Ramos (cell line): ENCODE data around the gene LONP2.
"Not testable (repeated sequence)": the region's sequence is repeated elsewhere in the genome, so short reads cannot be mapped to it uniquely, and the experiment has no call there.

Experiments
- in situ Hi-C: fragments of 300-500 bp; cut with MboI; formaldehyde crosslinking; loops from one replicate; pipeline ENCODE4 v1.14.3; 2022; ENCODE audit warnings: low sequenced_read_pairs; ENCODE audit not compliant: unreplicated experiment

The LONP2 gene

DNA sequence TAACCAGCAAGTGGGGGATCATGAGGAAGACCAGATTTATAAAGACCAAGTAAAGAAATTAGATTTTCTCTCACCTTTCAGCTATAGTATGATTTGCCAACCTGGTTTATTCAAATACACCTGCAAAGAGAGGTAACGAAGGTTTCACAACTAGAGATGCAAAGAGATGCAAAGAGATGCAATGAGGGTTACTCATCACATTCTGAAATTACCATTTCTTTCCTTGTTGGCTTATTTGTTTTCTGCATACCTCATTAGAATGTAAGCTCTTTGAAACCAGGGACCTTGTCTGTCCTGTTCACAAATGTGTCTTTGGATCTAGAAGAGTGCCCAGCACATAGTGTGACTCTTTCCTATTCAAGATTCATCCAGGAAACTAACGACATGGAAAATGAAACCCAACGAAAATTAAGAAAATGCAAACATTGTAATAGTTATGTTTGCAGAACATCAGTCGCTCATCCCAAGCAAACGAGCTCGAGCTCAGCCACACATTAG, 9.0 kb upstream of the LONP2 start:
- in situ Hi-C loops = loop anchor here (5.0 to 10.0 kb wide), 2 partner anchors 290 to 397 kb away; no protein-coding TSS in a partner anchor

DNA sequence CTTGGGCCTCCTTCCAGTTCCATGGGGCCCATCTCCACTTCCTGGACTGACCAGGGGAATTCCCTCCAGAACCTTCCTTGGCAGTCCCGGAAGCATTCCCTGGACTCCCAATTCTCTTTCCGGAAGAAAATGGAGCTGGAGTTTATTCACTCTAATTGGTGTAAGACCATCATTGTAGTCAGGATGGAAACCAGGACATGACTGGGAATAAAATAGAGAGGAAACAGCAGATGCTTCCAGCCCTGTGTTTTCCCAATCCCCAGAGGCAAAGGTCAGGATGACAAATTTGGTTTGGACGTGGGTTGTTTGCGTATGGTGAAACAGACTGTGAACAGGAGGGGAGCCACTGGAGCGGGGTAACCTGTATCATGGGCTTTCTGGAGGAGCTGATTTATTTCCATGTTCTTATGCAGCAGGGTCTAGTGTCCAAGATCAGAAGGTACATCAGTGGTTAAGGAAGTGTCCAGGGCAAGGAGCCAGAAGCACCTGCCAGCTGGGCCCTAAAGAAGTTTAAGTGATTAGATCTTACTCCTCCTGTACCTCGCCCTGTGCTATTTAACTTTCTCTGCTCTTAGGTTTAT, 8.5 kb upstream of the LONP2 start:
- in situ Hi-C loops = loop anchor here (5.0 to 10.0 kb wide), 2 partner anchors 289 to 397 kb away; no protein-coding TSS in a partner anchor

- in situ Hi-C loops = loop anchor here (5.0 to 10.0 kb wide), 2 partner anchors 289 to 396 kb away; no protein-coding TSS in a partner anchor
Observed at GRCh38 chr16:48236286-48236685, 7.8 kb upstream of the LONP2 start.

DNA sequence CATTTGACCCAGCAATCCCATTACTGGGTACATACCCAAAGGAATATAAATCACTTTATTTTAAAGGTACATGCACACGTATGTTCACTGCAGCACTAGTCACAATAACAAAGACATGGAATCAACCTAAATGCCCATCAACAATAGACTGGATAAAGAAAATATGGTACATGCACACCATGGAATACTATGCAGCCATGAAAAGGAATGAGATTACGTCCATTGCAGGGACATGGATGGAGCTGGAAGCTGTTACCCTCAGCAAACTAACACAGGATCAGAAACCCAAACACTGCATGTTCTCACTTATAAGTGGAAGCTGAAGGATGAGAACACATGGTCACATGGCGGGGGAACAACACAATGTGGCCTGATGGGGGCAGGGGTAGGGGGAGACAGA, 4.0 kb upstream of the LONP2 start:
- in situ Hi-C loops = not testable (repeated sequence)

- in situ Hi-C loops = no loop called here
Observed at GRCh38 chr16:48244863-48245195, 729 bp downstream of the LONP2 start.

DNA sequence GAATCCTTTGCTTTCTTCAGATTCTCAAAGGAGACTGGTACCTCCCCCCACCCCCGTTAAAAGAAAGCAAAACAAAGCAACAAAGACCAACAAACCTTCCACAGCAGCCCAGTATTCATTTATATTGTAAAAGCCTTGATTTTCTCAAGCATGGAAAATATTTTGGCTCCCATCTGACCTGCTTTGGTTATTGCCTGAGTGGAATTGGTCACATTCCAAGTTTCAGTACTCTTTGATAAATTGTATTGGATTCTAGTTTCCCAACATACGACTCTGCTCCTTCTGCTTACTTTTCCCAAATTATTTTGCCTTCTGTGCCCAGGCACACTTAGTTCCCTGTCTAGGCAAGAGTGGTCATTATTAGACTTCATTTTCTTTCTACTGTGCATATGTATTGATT, 2.0 kb downstream of the LONP2 start:
- in situ Hi-C loops = no loop called here

DNA sequence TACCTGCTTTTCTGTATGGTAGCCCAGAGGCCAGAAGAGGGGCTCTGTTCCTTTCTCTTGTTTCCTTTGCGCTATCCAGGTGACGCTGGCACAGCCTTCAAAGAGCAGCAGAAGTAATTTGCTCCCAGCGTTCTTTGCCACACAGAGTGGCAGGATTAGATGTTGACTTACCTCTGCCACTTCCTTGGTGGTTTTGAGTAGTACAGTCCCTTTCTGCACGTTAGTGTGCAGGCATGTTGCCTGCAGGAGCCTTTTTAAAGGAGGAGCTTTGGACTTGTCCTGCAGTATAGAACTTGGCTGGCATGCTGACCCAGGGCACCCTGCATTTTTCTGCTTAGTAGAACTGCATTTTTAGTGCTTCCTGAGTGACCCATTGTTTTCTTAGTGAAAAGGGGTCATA, 3.2 kb downstream of the LONP2 start, which contains the start of gene ABCC11:
Gene ABCC11, minus strand, starts transcription at position 229 of the 400 bp plus-strand sequence. CDS start 15,618 bp downstream, outside the sequence.
- in situ Hi-C loops = no loop called here

GRCh38 chr16:48250520-48251278, 6.6 kb downstream of the LONP2 start:
- in situ Hi-C loops = no loop called here

GRCh38 chr16:48252013-48252412, 7.9 kb downstream of the LONP2 start:
- in situ Hi-C loops = no loop called here

DNA sequence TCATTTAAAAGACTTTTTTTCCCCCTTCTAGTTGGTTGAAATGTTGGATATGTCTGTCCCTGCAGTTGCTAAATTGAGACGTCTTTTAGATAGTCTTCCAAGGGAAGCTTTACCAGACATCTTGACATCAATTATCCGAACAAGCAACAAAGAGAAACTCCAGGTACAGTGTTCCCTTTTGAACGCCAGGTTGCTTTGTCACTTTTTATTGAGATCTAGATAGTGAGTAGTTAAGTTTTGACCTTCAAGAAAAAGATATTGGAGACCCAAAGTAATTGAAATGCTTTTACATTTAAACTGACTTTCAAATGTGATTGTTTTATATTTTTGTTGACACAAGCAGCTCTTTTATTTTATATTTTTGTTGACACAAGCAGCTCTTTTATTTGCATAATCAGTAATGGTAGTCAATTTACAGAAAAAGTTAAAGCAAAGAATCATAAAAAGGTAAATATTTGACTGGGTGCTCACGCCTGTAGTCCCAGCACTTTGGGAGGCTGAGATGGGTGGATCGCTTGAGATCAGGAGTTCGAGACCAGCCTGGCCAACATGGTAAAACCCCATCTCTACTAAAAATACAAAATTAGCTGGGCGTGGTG, 12.6 kb downstream of the LONP2 start:
- in situ Hi-C loops = no loop called here

DNA sequence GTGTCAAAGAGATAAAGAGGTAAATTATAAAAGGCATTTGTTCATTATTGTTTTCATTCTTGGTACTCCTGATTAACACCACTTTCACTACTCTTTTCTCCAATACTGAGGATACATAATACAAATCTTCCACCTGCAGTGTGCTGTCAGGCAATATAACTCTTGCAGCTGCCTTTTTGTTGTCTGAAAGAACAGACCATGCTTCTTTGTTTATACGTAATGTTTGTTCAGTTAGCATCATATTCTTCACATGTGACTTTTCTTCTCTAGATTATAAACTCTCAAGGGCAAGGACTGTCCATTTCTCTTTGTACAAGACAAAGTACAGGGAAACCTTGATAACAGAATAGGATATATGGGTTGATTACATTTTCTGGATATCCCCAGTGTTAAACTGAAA, 17.5 kb downstream of the LONP2 start:
- in situ Hi-C loops = no loop called here

GRCh38 chr16:48262631-48263030, 18.5 kb downstream of the LONP2 start:
- in situ Hi-C loops = no loop called here

DNA sequence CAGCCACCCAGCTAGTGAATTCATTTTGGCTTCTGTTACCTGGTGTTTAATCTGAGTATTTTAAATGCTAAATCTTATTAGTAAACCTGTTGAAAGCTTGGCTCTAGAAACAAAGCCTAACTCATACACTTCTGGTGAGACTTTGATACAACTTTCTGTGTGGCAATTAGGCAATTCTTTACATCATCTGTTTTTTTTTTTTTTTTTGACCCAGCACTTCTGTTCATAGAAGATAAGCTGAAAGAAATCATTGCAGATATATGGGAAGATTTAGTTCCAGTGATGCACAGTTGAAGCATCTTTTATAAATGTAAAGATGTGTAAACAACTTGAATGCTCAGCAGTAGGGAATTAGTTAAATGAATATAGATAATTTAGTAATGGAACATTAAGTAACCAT, 24.9 kb downstream of the LONP2 start:
- in situ Hi-C loops = no loop called here

GRCh38 chr16:48271728-48272127, 27.6 kb downstream of the LONP2 start:
- in situ Hi-C loops = no loop called here

GRCh38 chr16:48272837-48273421, 28.8 kb downstream of the LONP2 start:
- in situ Hi-C loops = no loop called here

DNA sequence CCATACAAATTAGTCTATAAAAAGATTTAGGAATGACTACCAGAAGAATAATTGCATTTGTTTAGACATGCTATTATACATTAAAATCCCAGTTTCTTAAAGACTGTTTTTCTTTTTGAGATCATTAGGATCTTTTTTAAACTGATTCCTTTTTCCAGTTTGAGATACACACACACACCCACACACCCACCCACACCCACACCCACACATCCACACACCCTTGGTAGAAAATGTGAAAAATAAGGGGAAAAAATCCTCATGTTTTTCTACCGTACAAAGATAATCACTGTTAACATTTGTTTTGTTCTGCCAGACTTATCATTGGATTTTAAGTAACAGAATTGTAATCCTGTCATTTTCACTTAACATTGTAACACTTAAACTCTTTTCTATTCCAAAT, 30.4 kb downstream of the LONP2 start:
- in situ Hi-C loops = no loop called here

DNA sequence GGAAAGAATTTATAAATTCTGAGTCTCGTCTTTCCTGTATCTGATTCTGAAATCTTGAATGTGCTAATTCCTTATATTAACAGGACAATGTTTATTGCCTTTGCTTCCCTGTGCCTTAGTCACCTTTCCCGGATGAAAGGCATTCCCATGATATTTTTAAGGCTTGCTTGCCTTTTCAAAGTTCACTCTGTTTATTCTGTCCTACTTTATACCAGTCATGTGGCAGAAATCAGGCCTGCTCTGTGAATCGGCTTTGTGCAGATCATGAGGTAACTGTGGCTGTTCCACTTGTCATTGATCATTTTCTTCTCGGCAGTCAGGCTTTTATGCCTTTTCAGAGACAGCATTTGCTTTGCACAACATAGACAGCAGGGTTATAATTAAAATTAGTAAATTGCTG, 32.0 kb downstream of the LONP2 start:
- in situ Hi-C loops = no loop called here

DNA sequence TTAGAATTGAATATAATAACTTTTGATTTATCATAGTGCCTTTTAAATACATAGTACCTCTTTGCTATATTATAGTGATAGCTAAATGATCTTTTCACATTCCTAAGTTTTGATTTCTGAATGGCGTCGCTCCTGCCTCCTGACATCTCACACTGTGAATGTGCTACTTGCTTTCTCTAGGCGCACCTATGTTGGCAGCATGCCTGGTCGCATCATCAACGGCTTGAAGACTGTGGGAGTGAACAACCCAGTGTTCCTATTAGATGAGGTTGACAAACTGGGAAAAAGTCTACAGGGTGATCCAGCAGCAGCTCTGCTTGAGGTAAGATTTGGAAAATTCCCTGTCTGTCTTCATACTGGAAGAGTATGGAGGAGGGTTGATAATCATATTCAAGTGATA, 33.1 kb downstream of the LONP2 start:
- in situ Hi-C loops = no loop called here

DNA sequence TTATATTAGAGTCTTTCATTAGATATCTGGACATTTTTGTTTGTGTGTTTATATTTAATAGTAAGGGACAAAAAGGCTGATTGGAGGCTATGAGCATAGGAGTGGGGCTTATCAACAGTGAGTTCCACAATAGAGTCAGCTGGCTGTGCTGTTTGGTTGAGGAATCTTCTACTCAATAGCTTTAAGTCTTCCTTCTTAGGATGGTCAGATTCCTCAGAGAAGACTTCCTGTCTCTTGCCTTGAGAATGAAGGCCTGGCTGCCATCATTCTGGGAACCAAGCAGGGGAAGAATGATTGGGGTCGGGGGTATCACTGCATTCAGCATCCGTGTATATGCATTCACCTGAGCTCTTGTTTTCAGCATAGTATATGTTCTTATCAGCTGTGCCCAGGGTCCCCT, 35.1 kb downstream of the LONP2 start:
- in situ Hi-C loops = no loop called here

DNA sequence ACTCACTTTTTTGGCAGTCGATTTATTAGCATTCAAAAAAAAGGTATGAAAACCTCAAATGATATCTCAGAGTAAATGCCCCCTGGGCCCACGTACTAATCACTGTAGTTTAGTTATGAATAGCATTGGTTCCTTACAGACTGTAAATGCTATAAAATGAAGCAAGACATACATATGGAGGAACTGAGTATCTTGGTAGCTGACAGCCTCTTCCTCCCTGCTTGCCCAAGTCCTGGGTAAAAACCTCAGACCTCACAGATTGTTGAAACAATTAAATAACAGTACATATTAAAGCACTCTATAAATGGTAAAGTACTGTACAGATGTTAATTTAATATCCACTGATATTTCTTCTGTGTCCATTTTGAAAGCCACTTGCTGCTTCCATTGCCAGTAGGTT, 36.4 kb downstream of the LONP2 start:
- in situ Hi-C loops = no loop called here
